ENCODE results near the gene FRRS1. TPM values are rescaled to one million over a fixed set of nuclear protein-coding genes. Genes with fewer than 3 reads are reported as not detected.
A peak's percentile ranks its signal among the peaks of the same experiment; 100 is the strongest.

The FRRS1 gene, protein sequence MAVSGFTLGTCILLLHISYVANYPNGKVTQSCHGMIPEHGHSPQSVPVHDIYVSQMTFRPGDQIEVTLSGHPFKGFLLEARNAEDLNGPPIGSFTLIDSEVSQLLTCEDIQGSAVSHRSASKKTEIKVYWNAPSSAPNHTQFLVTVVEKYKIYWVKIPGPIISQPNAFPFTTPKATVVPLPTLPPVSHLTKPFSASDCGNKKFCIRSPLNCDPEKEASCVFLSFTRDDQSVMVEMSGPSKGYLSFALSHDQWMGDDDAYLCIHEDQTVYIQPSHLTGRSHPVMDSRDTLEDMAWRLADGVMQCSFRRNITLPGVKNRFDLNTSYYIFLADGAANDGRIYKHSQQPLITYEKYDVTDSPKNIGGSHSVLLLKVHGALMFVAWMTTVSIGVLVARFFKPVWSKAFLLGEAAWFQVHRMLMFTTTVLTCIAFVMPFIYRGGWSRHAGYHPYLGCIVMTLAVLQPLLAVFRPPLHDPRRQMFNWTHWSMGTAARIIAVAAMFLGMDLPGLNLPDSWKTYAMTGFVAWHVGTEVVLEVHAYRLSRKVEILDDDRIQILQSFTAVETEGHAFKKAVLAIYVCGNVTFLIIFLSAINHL
- 23.2 and 28.9 TPM in 2 replicates for total RNA-seq

DNA sequence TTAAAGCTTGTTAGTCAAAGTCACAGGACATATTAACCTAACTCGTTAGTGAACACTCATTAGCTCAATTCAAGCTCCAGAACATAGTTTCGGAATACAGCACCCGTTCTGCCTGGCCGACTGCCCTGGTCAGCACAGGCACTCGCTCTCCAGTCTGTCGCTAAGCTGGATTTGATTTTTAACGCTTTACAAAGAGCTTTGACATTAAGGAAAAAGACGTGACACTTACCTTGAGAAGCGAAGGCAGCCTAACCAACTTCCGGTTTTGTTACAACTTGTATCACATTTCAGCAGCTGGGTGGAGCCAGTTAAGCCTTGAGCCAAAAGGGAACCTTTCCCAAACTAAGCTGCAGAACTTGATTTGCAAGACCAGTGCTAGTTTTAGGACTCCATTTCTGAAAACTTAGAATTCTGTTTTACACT lies at the start of gene FRRS1:
Gene FRRS1 (minus strand): TSS at position 258 of the 423 bp plus-strand sequence. CDS start 17,867 bp downstream, outside the sequence.
- Histone ChIP-seq H3K4me1 (ENCODE audit: insufficient read depth, low read length) (peaks cover 5% of the 10 kb centered on the region), H3K27ac (ENCODE audit: low read depth, low read length) (peak within 1 kb of the TSS; percentile 52), H3K4me2 (ENCODE audit: insufficient read depth, low read length) (peak within 1 kb of the TSS; percentile 97), H3K36me3 (ENCODE audit: insufficient read depth, low read length) (no peaks in the 10 kb centered on the region), H2AFZ (ENCODE audit: low read length) (peak within 1 kb of the TSS; percentile 94), H3K9me3 (ENCODE audit: low read depth, low read length) (no peaks in the 10 kb centered on the region), H3K79me2 (ENCODE audit: insufficient read depth, low read length) (no peaks in the 10 kb centered on the region), H3K27me3 (ENCODE audit: insufficient read depth, low read length) (peaks cover 2% of the 10 kb centered on the region), H3K4me3 (ENCODE audit: insufficient read depth, low read length) (peak within 1 kb of the TSS; percentile 81), H4K20me1 (ENCODE audit: insufficient read depth, low read length) (no peaks in the 10 kb centered on the region)
- TF ChIP-seq, protein P1, sequence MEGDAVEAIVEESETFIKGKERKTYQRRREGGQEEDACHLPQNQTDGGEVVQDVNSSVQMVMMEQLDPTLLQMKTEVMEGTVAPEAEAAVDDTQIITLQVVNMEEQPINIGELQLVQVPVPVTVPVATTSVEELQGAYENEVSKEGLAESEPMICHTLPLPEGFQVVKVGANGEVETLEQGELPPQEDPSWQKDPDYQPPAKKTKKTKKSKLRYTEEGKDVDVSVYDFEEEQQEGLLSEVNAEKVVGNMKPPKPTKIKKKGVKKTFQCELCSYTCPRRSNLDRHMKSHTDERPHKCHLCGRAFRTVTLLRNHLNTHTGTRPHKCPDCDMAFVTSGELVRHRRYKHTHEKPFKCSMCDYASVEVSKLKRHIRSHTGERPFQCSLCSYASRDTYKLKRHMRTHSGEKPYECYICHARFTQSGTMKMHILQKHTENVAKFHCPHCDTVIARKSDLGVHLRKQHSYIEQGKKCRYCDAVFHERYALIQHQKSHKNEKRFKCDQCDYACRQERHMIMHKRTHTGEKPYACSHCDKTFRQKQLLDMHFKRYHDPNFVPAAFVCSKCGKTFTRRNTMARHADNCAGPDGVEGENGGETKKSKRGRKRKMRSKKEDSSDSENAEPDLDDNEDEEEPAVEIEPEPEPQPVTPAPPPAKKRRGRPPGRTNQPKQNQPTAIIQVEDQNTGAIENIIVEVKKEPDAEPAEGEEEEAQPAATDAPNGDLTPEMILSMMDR (IDR thresholded peaks at IDR 0.05; ENCODE audit: extremely low read depth, low read depth, low read length): no peak
- peak; percentile 48 for DNase-seq (ENCODE audit: insufficient read length, low spot score, missing footprints)

DNA sequence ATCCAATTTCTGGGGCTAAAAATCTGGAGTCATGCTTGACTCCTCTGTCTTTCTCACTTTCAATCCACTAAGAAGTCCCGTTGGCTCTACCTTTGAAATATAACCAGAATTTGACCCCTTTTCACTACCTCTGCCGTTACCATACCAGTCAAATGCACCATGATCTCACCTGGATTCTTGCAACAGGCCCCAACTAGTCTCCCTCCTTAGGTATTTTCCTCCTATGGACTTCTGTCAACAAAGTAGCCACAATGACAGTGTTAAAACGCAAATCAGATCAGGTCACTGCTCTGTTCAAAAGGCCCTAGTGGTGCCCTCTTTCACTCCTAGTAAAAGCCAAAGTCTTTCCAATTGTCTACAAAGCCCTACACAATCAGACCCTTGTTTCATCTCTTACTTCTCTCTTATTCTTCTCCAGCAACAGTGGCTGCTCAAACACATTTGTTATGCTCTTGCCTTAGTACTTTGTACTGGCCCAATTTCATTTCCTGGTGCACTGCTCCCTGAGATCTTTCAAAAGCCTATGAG lies 48.0 kb upstream of the FRRS1 start:
- DNase-seq (ENCODE audit: insufficient read length, low spot score, missing footprints): no peak
- Histone ChIP-seq H3K27me3 (ENCODE audit: insufficient read depth, low read length) (no peaks in the 10 kb centered on the region), H3K9me3 (ENCODE audit: low read depth, low read length) (no peaks in the 10 kb centered on the region), H3K4me2 (ENCODE audit: insufficient read depth, low read length) (no peak overlapping the region), H3K36me3 (ENCODE audit: insufficient read depth, low read length) (no peaks in the 10 kb centered on the region), H3K27ac (ENCODE audit: low read depth, low read length) (no peak overlapping the region), H2AFZ (ENCODE audit: low read length) (no peak overlapping the region), H4K20me1 (ENCODE audit: insufficient read depth, low read length) (no peaks in the 10 kb centered on the region), H3K4me1 (ENCODE audit: insufficient read depth, low read length) (no peaks in the 10 kb centered on the region), H3K4me3 (ENCODE audit: insufficient read depth, low read length) (no peak overlapping the region), H3K79me2 (ENCODE audit: insufficient read depth, low read length) (no peaks in the 10 kb centered on the region)
- TF ChIP-seq, protein P1 (IDR thresholded peaks at IDR 0.05; ENCODE audit: extremely low read depth, low read depth, low read length): no peak

DNA sequence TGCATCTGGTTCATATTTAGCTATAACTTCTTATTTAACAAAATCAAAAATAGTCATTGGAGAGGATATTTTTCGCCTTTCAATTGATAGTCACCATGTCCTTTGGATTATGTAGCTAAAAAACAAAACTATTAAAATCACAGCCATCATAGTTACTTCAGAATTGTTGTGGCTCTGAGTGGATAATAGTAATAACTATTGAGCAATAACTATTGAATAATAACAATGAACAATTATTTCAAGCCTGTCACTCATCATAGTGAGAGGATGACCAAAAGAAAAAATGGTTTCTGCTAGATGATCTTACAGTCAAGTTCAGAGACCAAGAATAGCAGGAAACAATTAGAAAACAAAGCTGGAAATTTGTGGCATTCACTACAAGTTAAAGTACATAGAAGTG lies 45.3 kb upstream of the FRRS1 start:
- H3K9me3 ChIP-seq (ENCODE audit: low read depth, low read length): no peaks in the 10 kb centered on the region

More for the DNA sequence above, 45.3 kb upstream of the FRRS1 start:
- Histone ChIP-seq H4K20me1 (ENCODE audit: insufficient read depth, low read length) (no peaks in the 10 kb centered on the region), H3K4me2 (ENCODE audit: insufficient read depth, low read length) (no peak overlapping the region), H3K27me3 (ENCODE audit: insufficient read depth, low read length) (no peaks in the 10 kb centered on the region), H3K79me2 (ENCODE audit: insufficient read depth, low read length) (no peaks in the 10 kb centered on the region), H3K27ac (ENCODE audit: low read depth, low read length) (no peak overlapping the region), H2AFZ (ENCODE audit: low read length) (no peak overlapping the region), H3K36me3 (ENCODE audit: insufficient read depth, low read length) (no peaks in the 10 kb centered on the region), H3K4me1 (ENCODE audit: insufficient read depth, low read length) (peaks cover 8% of the 10 kb centered on the region), H3K4me3 (ENCODE audit: insufficient read depth, low read length) (no peak overlapping the region)
- TF ChIP-seq, protein P1 (IDR thresholded peaks at IDR 0.05; ENCODE audit: extremely low read depth, low read depth, low read length): no peak
- DNase-seq (ENCODE audit: insufficient read length, low spot score, missing footprints): no peak
